ENCODE data around the gene DPH7. TPM values are rescaled to one million over a fixed set of nuclear protein-coding genes. Genes with fewer than 3 reads are reported as not detected.

DPH7 gene
- total and polyA plus RNA-seq, 2 of the 8 experiments (the other 6 are each of a cell fraction or from before 2014, with no cell fraction given), result 44.6 to 45.5 TPM

GRCh38 chr9:137505421-137506140 lies 73.1 kb downstream of the DPH7 start:
- no peak for FAIRE-seq
- Histone ChIP-seq H3K4me3 (ENCODE audit: extremely low read depth in 1 of 4, insufficient read depth in 2 of 4, low read depth in 3 of 4, low read length in 4 of 4) (no peak overlapping the region), H3K27me3 (replicated peaks in 1 of 4; ENCODE audit: control insufficient read depth in 3 of 4, extremely low read depth in 1 of 4, insufficient read depth in 3 of 4, low read length in 3 of 4) (no peaks in the 10 kb centered on the region), H2BK5ac (ENCODE audit: low read depth, low read length) (no peak overlapping the region), H3K23ac (ENCODE audit: insufficient read length) (no peak overlapping the region), H3K23me2 (ENCODE audit: low read depth, low read length) (0 out of 2 replicates have a peak, but pooled peaks cover 2% of the 10 kb centered on the region), H3K27ac (ENCODE audit: low read depth, low read length) (no peak overlapping the region), H4K5ac (ENCODE audit: insufficient read length, low read depth, low read length) (no peak overlapping the region), H2AK5ac (ENCODE audit: low read depth, low read length) (no peak overlapping the region), H4K8ac (ENCODE audit: extremely low read depth, insufficient read depth, low read length) (no peak overlapping the region), H2BK12ac (ENCODE audit: low read depth, low read length) (no peak overlapping the region), H2BK120ac (replicated peaks; ENCODE audit: low read depth, low read length) (no peak overlapping the region), H3K18ac (ENCODE audit: extremely low read depth, low read length) (no peak overlapping the region), H4K91ac (replicated peaks; ENCODE audit: insufficient read length, low read length) (no peak overlapping the region), H3K36me3 (ENCODE audit: control insufficient read depth in 2 of 4, insufficient read depth in 4 of 4, low read length in 3 of 4) (no peaks in the 10 kb centered on the region), H3K4me1 (replicated peaks in 1 of 4; ENCODE audit: control insufficient read depth in 3 of 4, insufficient read depth in 4 of 4, low read length in 3 of 4) (no peaks in the 10 kb centered on the region), H2AFZ (ENCODE audit: low read length) (no peak overlapping the region), H3K79me2 (ENCODE audit: control insufficient read depth in 1 of 2, insufficient read depth in 2 of 2, low read length in 2 of 2) (no peaks in the 10 kb centered on the region), H3K9me3 (ENCODE audit: insufficient read depth in 2 of 2, low read depth in 1 of 2, low read length in 1 of 2) (peaks cover 0 to 27% of the 10 kb centered on the region in 2 experiments; a peak in 1 of 4 replicates), H3K9ac (replicated peaks in 1 of 4; ENCODE audit: extremely low read depth in 1 of 4, low read depth in 3 of 4, low read length in 3 of 4) (no peak overlapping the region), H3K4me2 (ENCODE audit: insufficient read depth in 1 of 2, low read depth in 2 of 2, low read length in 2 of 2) (no peak overlapping the region), H3K14ac (ENCODE audit: insufficient read length) (no peak overlapping the region), H4K20me1 (replicated peaks in 1 of 2; ENCODE audit: control insufficient read depth in 1 of 2, insufficient read depth in 2 of 2, low read length in 2 of 2) (no peaks in the 10 kb centered on the region), H3K56ac (replicated peaks; ENCODE audit: insufficient read length, low read depth, low read length) (no peak overlapping the region), H2BK20ac (ENCODE audit: low read length) (no peak overlapping the region), H3K79me1 (ENCODE audit: low read depth, low read length) (no peaks in the 10 kb centered on the region), H2BK15ac (ENCODE audit: low read length) (no peak overlapping the region), H3K4ac (replicated peaks; ENCODE audit: insufficient read length, low read depth, low read length) (no peak overlapping the region)
- DNase-seq (ENCODE audit: low read depth in 1 of 2, low spot score in 2 of 2), result no peak
- TF ChIP-seq RNF2 (IDR thresholded peaks at IDR 0.05; ENCODE audit: borderline replicate concordance, low read depth, low read length, missing control alignments, poor library complexity, severe bottlenecking) (no peak), ZNF274 (IDR thresholded peaks at IDR 0.05; ENCODE audit: borderline replicate concordance, extremely low read depth, low read length) (no peak), RBBP5 (IDR thresholded peaks at IDR 0.05; ENCODE audit: borderline replicate concordance, low read depth, low read length) (no peak), EZH2 (IDR thresholded peaks at IDR 0.05; ENCODE audit: low read depth, low read length, severe bottlenecking) (no peak)
- ChIA-PET POLR2A (ENCODE audit: partially characterized antibody) (no interaction called here), CTCF (ENCODE audit: partially characterized antibody) (interaction anchor here (1.0 to 1.7 kb wide), 6 partner anchors 8 to 49 kb away, joined by 3 to 4 read pairs (median 3); no protein-coding TSS in a partner anchor)
- 88% methylated on average over 27 of the region's 28 CpGs; no CpG with 5 or more reads in 1 of the 2 experiments for WGBS, 2 experiments (ENCODE audit: extremely low coverage in 1 of 2, insufficient coverage in 1 of 2, insufficient read length in 1 of 2, insufficient replicate concordance in 2 of 2, low coverage in 1 of 2, low lambda C conversion rate in 2 of 2, missing lambda C conversion rate in 1 of 2)
